GM18498 (cell line): ENCODE measurements around the gene TUT7.

Source experiments
- ATAC-seq: cut with Tn5 transposase; IDR thresholded peaks from one replicate; pipeline ENCODE4 v1.9.1; 2021; ENCODE audit warnings: mild to moderate bottlenecking, moderate library complexity; ENCODE audit not compliant: unreplicated experiment

The TUT7 gene

GRCh38 chr9:86272221-86272620 lies 82.0 kb downstream of the TUT7 start:
- no peak for ATAC-seq

GRCh38 chr9:86263876-86264275 lies 90.3 kb downstream of the TUT7 start:
- no peak for ATAC-seq

- no peak for ATAC-seq
Observed at GRCh38 chr9:86262492-86262891, 91.7 kb downstream of the TUT7 start.

GRCh38 chr9:86259557-86259956 lies 94.7 kb downstream of the TUT7 start, which contains the start of gene C9orf153:
TSS of gene C9orf153 (minus strand) at chr9:86259657. CDS start at chr9:86229603, 30,054 bp downstream.
- ATAC-seq: no peak

GRCh38 chr9:86257391-86257790 lies 96.8 kb downstream of the TUT7 start:
- no peak for ATAC-seq

GRCh38 chr9:86256653-86257052 lies 97.6 kb downstream of the TUT7 start:
- ATAC-seq: no peak

GRCh38 chr9:86253577-86253976 lies 100.6 kb downstream of the TUT7 start:
- ATAC-seq: no peak

GRCh38 chr9:86252870-86253269 lies 101.3 kb downstream of the TUT7 start:
- ATAC-seq: no peak

GRCh38 chr9:86250123-86250522 lies 104.1 kb downstream of the TUT7 start:
- ATAC-seq: no peak

- no peak for ATAC-seq
Observed at GRCh38 chr9:86248746-86249145, 105.5 kb downstream of the TUT7 start.

- no peak for ATAC-seq
Observed at GRCh38 chr9:86246752-86247161, 107.5 kb downstream of the TUT7 start.

GRCh38 chr9:86242071-86242470 lies 112.1 kb downstream of the TUT7 start:
- no peak for ATAC-seq

GRCh38 chr9:86241216-86241615 lies 113.0 kb downstream of the TUT7 start:
- no peak for ATAC-seq

- ATAC-seq: no peak
Observed at GRCh38 chr9:86238861-86239770, 115.1 kb downstream of the TUT7 start.
